ENCODE results near the gene SPECC1L.

- TF ChIP-seq POLR2A (IDR thresholded peaks at IDR 0.05; ENCODE audit: low read length) (no peak), GATA1 (IDR thresholded peaks at IDR 0.05; ENCODE audit: low read depth, low read length) (no peak)
Measured at GRCh38 chr22:24443668-24444067, 173.0 kb downstream of the SPECC1L start.
